K562 (cell line): ENCODE results near the gene ABCC1. TPM values are rescaled to one million over a fixed set of nuclear protein-coding genes. Genes with fewer than 3 reads are reported as not detected.
A peak's percentile ranks its signal among the peaks of the same experiment; 100 is the strongest.

ENCODE experiments used
- ATAC-seq: fragments of 200-7000 bp; cut with Tn5 transposase; 3 replicates; pipeline ENCODE4 v1.9.1; 2020; ENCODE audit warnings: moderate library complexity
- BruUV-seq: library from RNA; stranded (reverse); fragments of 400-500 nt; replicated peaks from 2 replicates; lab custom pipeline; 2021; lab: Mats Ljungman, UMichigan
- CTCF ChIA-PET: fragments of 300-600 bp; formaldehyde crosslinking; extraction: SDS; loops from one replicate; lab custom pipeline; 2021; ENCODE audit warnings: low intra/inter-chr PET ratio; lab: Yijun Ruan, JAX
- POLR2A ChIA-PET: fragments of 300-600, 350-650 bp; sonication (Branson Sonifier 250); formaldehyde crosslinking; extraction: SDS; loops from one replicate; lab custom pipeline; 2021; ENCODE audit warnings: antibody characterized with exemption, inconsistent platforms; lab: Yijun Ruan, JAX
- DNase-seq, 4 experiments: peaks; one replicate each; pipeline versions ENCODE4 v3.0.0 to v3.0.0-alpha.2; 2011 to 2018; ENCODE audit warnings: low spot score in 3 of 4, mixed read lengths in 3 of 4; ENCODE audit errors: extremely low read depth in 1 of 4
- FAIRE-seq: peaks from 2 replicates; lab custom pipeline; 2011; peaks lifted over from hg19 to GRCh38; lab: Jason Lieb, UNC
- H2AFZ ChIP-seq: 2 replicates; pipeline ENCODE4 v1.6.0; 2011; ENCODE audit warnings: low read depth, low read length, control low read depth, inconsistent platforms
- H3K27ac ChIP-seq: fragments of 200-600 bp; 3 replicates; pipeline ENCODE4 v1.8.0; 2011; ENCODE audit warnings: low read depth, mild to moderate bottlenecking, control low read depth, inconsistent platforms, low read length, moderate library complexity, mixed read lengths; ENCODE audit errors: extremely low read depth
- H3K27me3 ChIP-seq, 2 experiments: fragments of 300-600 bp in 1 of 2; 2 replicates in 1 of 2; 3 replicates in 1 of 2; pipeline versions ENCODE4 v1.6.0 to v1.8.0; 2011; ENCODE audit warnings: inconsistent platforms in 2 of 2, low read length in 2 of 2, mild to moderate bottlenecking in 1 of 2, mixed read lengths in 1 of 2, moderate library complexity in 1 of 2; ENCODE audit not compliant: control insufficient read depth in 2 of 2, insufficient read depth in 2 of 2
- H3K36me3 ChIP-seq: fragments of 300-600 bp; 3 replicates; pipeline ENCODE4 v1.8.0; 2011; ENCODE audit warnings: mild to moderate bottlenecking, low read length, inconsistent platforms; ENCODE audit not compliant: control insufficient read depth, insufficient read depth
- H3K4me1 ChIP-seq, 2 experiments: fragments of 200-600 bp in 1 of 2; replicated peaks in 1 of 2; 2 replicates in 1 of 2; 3 replicates in 1 of 2; pipeline versions ENCODE4 v1.5.1 to v1.8.0; 2011; ENCODE audit warnings: inconsistent platforms in 2 of 2, low read length in 2 of 2, mild to moderate bottlenecking in 1 of 2, mixed read lengths in 1 of 2, moderate library complexity in 1 of 2; ENCODE audit not compliant: control insufficient read depth in 2 of 2, insufficient read depth in 2 of 2
- H3K4me2 ChIP-seq: 2 replicates; pipeline ENCODE4 v1.6.1; 2011; ENCODE audit warnings: low read length, control low read depth, inconsistent platforms, mixed read lengths; ENCODE audit not compliant: insufficient read depth
- H3K4me3 ChIP-seq: fragments of 200-600 bp; sonication (generic), shearing (Covaris generic); 2 replicates; pipeline ENCODE4 v1.5.1; 2016; ENCODE audit warnings: control low read depth, inconsistent platforms
- H3K79me2 ChIP-seq: fragments of 200-600 bp; 3 replicates; pipeline ENCODE4 v1.8.0; 2011; ENCODE audit warnings: low read length, inconsistent platforms; ENCODE audit not compliant: control insufficient read depth, insufficient read depth
- H3K9ac ChIP-seq, 2 experiments: 2 replicates each; pipeline versions ENCODE4 v1.6.0 to v1.6.1; 2011; ENCODE audit warnings: low read depth in 2 of 2, low read length in 2 of 2, control low read depth in 1 of 2, inconsistent platforms in 1 of 2, mild to moderate bottlenecking in 1 of 2, mixed read lengths in 1 of 2; ENCODE audit not compliant: insufficient read depth in 1 of 2
- H3K9me1 ChIP-seq: one replicate; pipeline ENCODE4 v1.6.0; 2011; ENCODE audit warnings: inconsistent platforms, mild to moderate bottlenecking, low read length, moderate library complexity; ENCODE audit not compliant: control insufficient read depth, insufficient read depth
- H3K9me3 ChIP-seq: replicated peaks from 2 replicates; pipeline ENCODE4 v1.5.1; 2011; ENCODE audit warnings: low read depth, low read length, inconsistent platforms; ENCODE audit not compliant: control insufficient read depth, insufficient read depth
- H4K20me1 ChIP-seq: replicated peaks from 2 replicates; pipeline ENCODE4 v1.6.1; 2011; ENCODE audit warnings: low read length, inconsistent platforms, mixed read lengths; ENCODE audit not compliant: control insufficient read depth, insufficient read depth
- CCNT2 ChIP-seq: IDR thresholded peaks from 2 replicates; pipeline ENCODE4 v1.6.1; 2011; ENCODE audit warnings: borderline replicate concordance, low read depth, mild to moderate bottlenecking, moderate library complexity, mixed read lengths, low read length; ENCODE audit not compliant: insufficient read length; ENCODE audit errors: extremely low read depth
- CREB3L1 ChIP-seq: fragments of 450-650 bp; IDR thresholded peaks from 2 replicates; pipeline ENCODE4 v1.6.1; 2014; ENCODE audit warnings: low read depth, mild to moderate bottlenecking, moderate library complexity, borderline replicate concordance
- CTBP1 ChIP-seq: fragments of 450-650 bp; IDR thresholded peaks from 2 replicates; pipeline ENCODE4 v1.6.1; 2016; ENCODE audit warnings: borderline replicate concordance
- EGR1 ChIP-seq: fragments of 450-650 bp; conservative IDR thresholded peaks from 2 replicates; pipeline ENCODE4 v1.6.1; 2017; ENCODE audit warnings: mild to moderate bottlenecking
- EP400 ChIP-seq: fragments of 450-650 bp; IDR thresholded peaks from 2 replicates; pipeline ENCODE4 v1.6.1; 2017; ENCODE audit warnings: antibody characterized with exemption, mild to moderate bottlenecking, moderate library complexity
- KDM2B ChIP-seq: fragments of 250-450 bp; sonication (Bioruptor Pico); IDR thresholded peaks from 2 replicates; pipeline ENCODE4 v1.8.0; 2021; ENCODE audit warnings: mild to moderate bottlenecking, moderate library complexity
- KLF13 ChIP-seq: fragments of 450-650 bp; IDR thresholded peaks from 2 replicates; pipeline ENCODE4 v1.6.1; 2016; ENCODE audit warnings: missing genetic modification characterization, low read depth, mild to moderate bottlenecking, missing compliant biosample characterization, moderate library complexity, borderline replicate concordance
- RBM22 ChIP-seq: fragments of 200-400 bp; formaldehyde crosslinking; IDR thresholded peaks from 2 replicates; pipeline ENCODE4 v1.6.1; 2018; ENCODE audit warnings: low read length, low read depth; ENCODE audit not compliant: poor library complexity, severe bottlenecking
- SUPT5H ChIP-seq: fragments of 450-650 bp; IDR thresholded peaks from 2 replicates; pipeline ENCODE4 v1.6.1; 2016
- ZEB2 ChIP-seq: fragments of 450-650 bp; IDR thresholded peaks from 2 replicates; pipeline ENCODE4 v1.6.1; 2016
- ZNF274 ChIP-seq: IDR thresholded peaks from 2 replicates; pipeline ENCODE4 v1.6.1; 2011; ENCODE audit warnings: low read depth, mild to moderate bottlenecking, low read length, moderate library complexity, borderline replicate concordance
- ZNF407 ChIP-seq: fragments of 450-650 bp; IDR thresholded peaks from 2 replicates; pipeline ENCODE4 v1.6.1; 2016; ENCODE audit warnings: low read depth
- WGBS: fragments of 100-300 bp; shearing (Covaris generic); methylation state at CpG from one replicate; pipeline ENCODE4 v1.1.6; 2016; ENCODE audit warnings: low coverage, mixed read lengths; ENCODE audit not compliant: insufficient coverage; ENCODE audit errors: missing lambda C conversion rate; 5-methylcytosine and 5-hydroxymethylcytosine counted together
- in situ Hi-C: fragments of 300-500 bp; cut with MboI; formaldehyde crosslinking; loops from 4 replicates; pipeline ENCODE4 v1.15.0; 2018; ENCODE audit warnings: inconsistent platforms, mixed read lengths
- intact Hi-C: fragments of 100-400 bp; cut with micrococcal nuclease; formaldehyde crosslinking; loops from 2 replicates; pipeline ENCODE4 v1.14.2; 2022
- polyA plus RNA-seq, 8 experiments: library from polyadenylated mRNA; depleted of rRNA in 4 of 8; stranded (reverse) in 5 of 8; unstranded in 3 of 8; fragments of >200 nt; fragmentation: Nextera tagmentation in 2 of 8; fragmentation: Illumina TruSeq in 1 of 8; extraction: Ambion mirVana in 2 of 8; extraction: Trizol in 1 of 8; gene quantifications; 2 replicates each; pipeline versions ENCODE4 v1.2.1 to v1.2.3, GENCODE V29; 2011 to 2014; ENCODE audit warnings: inconsistent platforms in 1 of 8, missing spikeins in 1 of 8
- total RNA-seq, 7 experiments: library from RNA; depleted of rRNA in 6 of 7; stranded (reverse); fragments of >200 nt in 6 of 7; fragmentation: Illumina TruSeq in 2 of 7; extraction: Trizol in 2 of 7; gene quantifications; 2 replicates each; pipeline versions ENCODE4 v1.2.1 to v1.2.3, GENCODE V29; 2011 to 2021; ENCODE audit warnings: low replicate concordance in 1 of 7

The ABCC1 gene
- total and polyA plus RNA-seq, 9 of the 15 experiments (the other 6 are each of a cell fraction or from before 2014, with no cell fraction given) = 3.9 to 41.6 (median 10.0) TPM

- Histone ChIP-seq H2AFZ (peak overlapping the region; percentile 84), H3K9me3 (no peaks in the 10 kb centered on the region), H3K27me3 (no peaks in the 10 kb centered on the region), H3K4me3 (peak overlapping the region; percentile 27; the same call in 1 of the 2 replicates), H4K20me1 (no peaks in the 10 kb centered on the region), H3K27ac (peak overlapping the region; percentile 100), H3K9me1 (no peaks in the 10 kb centered on the region), H3K36me3 (peaks cover 60% of the 10 kb centered on the region; the same call in 2 of the 3 replicates), H3K9ac (peak overlapping the region; percentile 84 to 92), H3K79me2 (peaks cover 12% of the 10 kb centered on the region), H3K4me1 (peaks cover 45 to 50% of the 10 kb centered on the region in 2 experiments), H3K4me2 (peak overlapping the region; percentile 93)
- ATAC-seq = peak; percentile 98
- FAIRE-seq = peak; percentile 97
- BruUV-seq = no TSS peak
- ChIA-PET CTCF (no interaction called here), POLR2A (interaction anchor here (0.6 to 2.5 kb wide), 13 partner anchors 9 to 1501 kb away, joined by 3 to 26 read pairs (median 5); partner anchors contain the start of gene CEP20)
- WGBS = 0% methylated on average over 9 of the region's 10 CpGs
- DNase-seq = peak; percentile 95 to 98 (median 95)
- intact Hi-C loops = no loop called here
- in situ Hi-C loops = no loop called here
- TF ChIP-seq EP400 (peak; percentile 79), RBM22 (peak; percentile 94), KDM2B (CRISPR knock-in tag) (0 out of 2 replicates have a peak, but pooled peaks have one; percentile 49), CREB3L1 (peak; percentile 31; the same call in 1 of the 2 replicates), EGR1 (peak; percentile 36; the same call in 1 of the 2 replicates), KLF13 (tag) (0 out of 2 replicates have a peak, but pooled peaks have one; percentile 12), ZNF407 (no peak), CCNT2 (peak; percentile 98), CTBP1 (peak; percentile 100), SUPT5H (peak; percentile 57), ZEB2 (peak; percentile 72), ZNF274 (no peak)
Observed at GRCh38 chr16:16021988-16022682, 72.7 kb downstream of the ABCC1 start.
